Neuronal stem cell (in vitro differentiated cells): Measurements from ENCODE around the gene THEMIS.

Experiments used
- DNase-seq: peaks from one replicate; pipeline ENCODE4 v3.0.0-alpha.2; 2013; ENCODE audit warnings: low spot score
- H2AFZ ChIP-seq: one replicate; pipeline ENCODE4 v1.6.1; 2013; ENCODE audit warnings: mild to moderate bottlenecking, low read length, inconsistent platforms
- H2AK5ac ChIP-seq: 2 replicates; pipeline ENCODE4 v1.6.1; 2013; ENCODE audit warnings: low read depth, mild to moderate bottlenecking, inconsistent platforms, low read length, moderate library complexity, mixed read lengths
- H2BK120ac ChIP-seq: 2 replicates; pipeline ENCODE4 v1.6.1; 2013; ENCODE audit warnings: low read depth, mild to moderate bottlenecking, inconsistent platforms, low read length, moderate library complexity, mixed read lengths
- H2BK12ac ChIP-seq: one replicate; pipeline ENCODE4 v1.6.1; 2013; ENCODE audit warnings: low read length, inconsistent platforms
- H2BK15ac ChIP-seq: 2 replicates; pipeline ENCODE4 v1.6.1; 2013; ENCODE audit warnings: mild to moderate bottlenecking, low read length, inconsistent platforms, mixed read lengths
- H2BK5ac ChIP-seq: one replicate; pipeline ENCODE4 v1.6.1; 2013; ENCODE audit warnings: inconsistent platforms, mild to moderate bottlenecking, low read length, moderate library complexity
- H3K14ac ChIP-seq: one replicate; pipeline ENCODE4 v1.6.1; 2013; ENCODE audit warnings: low read length, inconsistent platforms
- H3K18ac ChIP-seq: 2 replicates; pipeline ENCODE4 v1.6.1; 2013; ENCODE audit warnings: low read length, inconsistent platforms
- H3K23ac ChIP-seq: 2 replicates; pipeline ENCODE4 v1.6.1; 2013; ENCODE audit warnings: low read depth, mild to moderate bottlenecking, mixed read lengths, low read length, inconsistent platforms; ENCODE audit not compliant: poor library complexity
- H3K27ac ChIP-seq: replicated peaks from 3 replicates; pipeline ENCODE4 v1.5.1; 2013; ENCODE audit warnings: low read length, inconsistent platforms
- H3K27me3 ChIP-seq, 3 experiments: 2 replicates each; pipeline ENCODE4 v1.6.1; 2013; ENCODE audit warnings: low read length in 3 of 3, mild to moderate bottlenecking in 2 of 3, inconsistent platforms in 1 of 3, low read depth in 1 of 3, mixed read lengths in 1 of 3, moderate library complexity in 1 of 3; ENCODE audit not compliant: control insufficient read depth in 3 of 3, insufficient read depth in 3 of 3
- H3K36me3 ChIP-seq, 2 donors: replicated peaks in 1 of 2; 2 replicates each; pipeline ENCODE4 v1.6.1; 2013; ENCODE audit warnings: low read length in 2 of 2; ENCODE audit not compliant: control insufficient read depth in 2 of 2, insufficient read depth in 2 of 2
- H3K4ac ChIP-seq: 2 replicates; pipeline ENCODE4 v1.6.1; 2013; ENCODE audit warnings: inconsistent platforms, mild to moderate bottlenecking, low read length, moderate library complexity
- H3K4me1 ChIP-seq, 2 donors: 1 replicate in 1 of 2; 2 replicates in 1 of 2; pipeline ENCODE4 v1.6.1; 2013; ENCODE audit warnings: low read length in 2 of 2, low read depth in 1 of 2; ENCODE audit not compliant: control insufficient read depth in 2 of 2, insufficient read depth in 1 of 2
- H3K4me2 ChIP-seq: one replicate; pipeline ENCODE4 v1.6.1; 2013; ENCODE audit warnings: mild to moderate bottlenecking, low read length, inconsistent platforms; ENCODE audit not compliant: insufficient read depth, poor library complexity, severe bottlenecking
- H3K4me3 ChIP-seq, 2 donors: 2 replicates each; pipeline ENCODE4 v1.5.1; 2013; ENCODE audit warnings: low read length in 2 of 2, mild to moderate bottlenecking in 2 of 2, inconsistent platforms in 1 of 2, moderate library complexity in 1 of 2
- H3K79me1 ChIP-seq: one replicate; pipeline ENCODE4 v1.6.1; 2013; ENCODE audit warnings: low read depth, mild to moderate bottlenecking, inconsistent platforms, low read length, moderate library complexity
- H3K9ac ChIP-seq: one replicate; pipeline ENCODE4 v1.6.1; 2013; ENCODE audit warnings: mild to moderate bottlenecking, low read depth, low read length, inconsistent platforms; ENCODE audit not compliant: poor library complexity
- H3K9me3 ChIP-seq, 2 donors: replicated peaks in 1 of 2; 2 replicates each; pipeline versions ENCODE3 to v1.6.1; 2013; ENCODE audit warnings: low read length in 2 of 2, mild to moderate bottlenecking in 2 of 2, inconsistent platforms in 1 of 2, low read depth in 1 of 2, mixed read lengths in 1 of 2, moderate library complexity in 1 of 2; ENCODE audit not compliant: control insufficient read depth in 2 of 2, insufficient read depth in 1 of 2
- H4K8ac ChIP-seq: one replicate; pipeline ENCODE4 v1.6.1; 2013; ENCODE audit warnings: low read depth, mild to moderate bottlenecking, inconsistent platforms, low read length, moderate library complexity
- H4K91ac ChIP-seq: one replicate; pipeline ENCODE4 v1.6.1; 2013; ENCODE audit warnings: low read length, low read depth, mild to moderate bottlenecking, inconsistent platforms; ENCODE audit not compliant: poor library complexity
- WGBS, 2 donors: extraction: QIAGEN DNeasy Blood & Tissue Kit; methylation state at CpG; one replicate each; pipeline ENCODE4 v1.1.7; 2013; ENCODE audit warnings: missing lambda C conversion rate in 2 of 2, mixed read lengths in 1 of 2; ENCODE audit not compliant: insufficient read length in 2 of 2, insufficient replicate concordance in 1 of 2; ENCODE audit errors: extremely low coverage in 2 of 2; 5-methylcytosine and 5-hydroxymethylcytosine counted together

The THEMIS gene

DNA sequence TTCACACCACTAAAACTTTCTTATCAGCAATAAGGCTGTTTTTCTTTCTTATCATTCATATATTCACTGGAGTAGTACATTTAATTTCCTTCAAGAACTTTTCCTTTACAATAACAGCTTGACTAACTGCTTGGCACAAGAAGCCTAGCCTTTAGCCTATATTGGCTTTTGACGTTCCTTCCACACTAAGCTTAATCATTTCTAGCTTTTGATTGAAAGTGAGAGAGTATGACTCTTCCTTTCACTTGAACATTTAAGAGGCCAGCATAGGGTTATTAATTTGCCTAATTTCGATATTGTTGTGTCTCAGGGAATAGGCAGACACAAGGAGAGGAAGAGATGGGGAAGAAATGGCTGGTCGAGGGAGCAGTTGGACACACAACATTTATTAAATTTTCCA, 23.6 kb downstream of the THEMIS start:
- Histone ChIP-seq H4K8ac (no peak overlapping the region), H3K23ac (no peak overlapping the region), H3K4me1 (no peaks in the 10 kb centered on the region), H4K91ac (no peak overlapping the region), H3K4me3 (no peak overlapping the region), H3K9ac (no peak overlapping the region), H3K27me3 (no peaks in the 10 kb centered on the region), H2BK15ac (no peak overlapping the region), H3K36me3 (no peaks in the 10 kb centered on the region), H3K4me2 (no peak overlapping the region), H3K4ac (no peak overlapping the region), H2BK120ac (no peak overlapping the region), H3K18ac (no peak overlapping the region), H2AFZ (no peak overlapping the region), H2AK5ac (no peak overlapping the region), H2BK12ac (no peak overlapping the region), H3K27ac (no peak overlapping the region), H3K9me3 (no peaks in the 10 kb centered on the region), H2BK5ac (no peak overlapping the region), H3K79me1 (no peaks in the 10 kb centered on the region), H3K14ac (no peak overlapping the region)
- WGBS, 2 donors, result no CpG with 5 or more reads among the region's 3 CpGs
- DNase-seq, result no peak

DNA sequence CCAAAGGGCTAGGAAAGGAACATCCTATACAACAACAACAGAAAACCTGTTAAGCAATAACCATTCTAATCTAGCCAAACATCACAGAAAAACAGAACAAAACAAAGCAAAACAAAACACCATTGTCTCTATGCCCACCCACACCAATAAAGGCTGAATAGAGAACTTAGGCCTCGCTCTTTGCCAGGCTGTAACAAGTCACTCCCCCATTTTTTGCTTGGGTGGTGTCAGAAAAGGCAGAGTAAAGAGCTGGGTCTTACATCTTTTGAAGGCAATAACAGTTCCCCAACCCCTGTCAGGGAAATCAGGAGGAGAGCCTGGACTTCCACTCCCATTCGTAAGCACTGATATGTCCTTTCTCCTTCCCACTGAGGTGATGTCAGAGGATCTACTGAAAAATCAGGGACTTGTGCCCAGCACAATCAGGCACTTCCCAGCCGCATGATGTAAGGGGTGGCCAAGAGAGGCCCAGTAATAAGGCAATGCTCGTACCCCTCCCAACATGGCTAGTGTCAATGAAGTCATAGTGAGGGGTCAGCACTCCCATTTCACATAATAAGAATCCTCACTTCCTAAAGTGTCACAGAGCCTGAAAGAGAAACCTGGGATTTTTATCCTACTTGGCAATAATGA, 31.0 kb downstream of the THEMIS start:
- Histone ChIP-seq H3K36me3 (no peaks in the 10 kb centered on the region), H3K9ac (no peak overlapping the region), H2BK120ac (no peak overlapping the region), H2BK15ac (no peak overlapping the region), H3K14ac (no peak overlapping the region), H4K91ac (no peak overlapping the region), H3K4me1 (peaks cover 2 to 4% of the 10 kb centered on the region in 2 donors), H2BK12ac (no peak overlapping the region), H3K23ac (no peak overlapping the region), H2BK5ac (no peak overlapping the region), H3K27ac (no peak overlapping the region), H3K4ac (no peak overlapping the region), H3K79me1 (no peaks in the 10 kb centered on the region), H3K4me2 (no peak overlapping the region), H3K27me3 (no peaks in the 10 kb centered on the region), H4K8ac (no peak overlapping the region), H3K9me3 (no peaks in the 10 kb centered on the region), H3K4me3 (no peak overlapping the region), H2AK5ac (no peak overlapping the region), H3K18ac (no peak overlapping the region), H2AFZ (peak overlapping the region; percentile 44)
- no peak for DNase-seq
- no CpG with 5 or more reads among the region's 4 CpGs for WGBS, 2 donors

DNA sequence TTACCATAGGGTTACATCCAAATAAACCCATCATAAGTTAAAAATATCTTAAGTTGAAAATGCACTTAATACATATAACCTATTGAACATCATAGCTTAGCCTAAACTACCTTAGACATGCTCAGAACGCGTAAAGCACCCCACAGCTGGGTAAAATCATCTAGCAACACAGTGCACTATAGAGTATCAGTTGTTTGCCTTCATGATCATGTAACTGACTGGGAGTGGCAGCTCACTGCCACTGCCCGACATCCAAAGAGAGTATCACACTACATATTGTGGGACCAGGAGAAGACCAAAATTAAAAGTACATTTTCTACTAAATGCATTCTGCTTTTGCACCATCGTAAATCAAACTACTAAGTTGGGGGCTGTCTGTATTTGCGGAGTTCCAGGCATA, 31.7 kb downstream of the THEMIS start:
- no peak for DNase-seq
- Histone ChIP-seq H4K8ac (no peak overlapping the region), H3K27me3 (no peaks in the 10 kb centered on the region), H3K79me1 (no peaks in the 10 kb centered on the region), H3K4me1 (peaks cover 2 to 4% of the 10 kb centered on the region in 2 donors), H3K18ac (no peak overlapping the region), H2AFZ (no peak overlapping the region), H3K9me3 (no peaks in the 10 kb centered on the region), H3K9ac (no peak overlapping the region), H2BK120ac (no peak overlapping the region), H3K4me2 (no peak overlapping the region), H2AK5ac (no peak overlapping the region), H2BK15ac (no peak overlapping the region), H4K91ac (no peak overlapping the region), H2BK12ac (no peak overlapping the region), H3K27ac (no peak overlapping the region), H3K23ac (no peak overlapping the region), H3K14ac (no peak overlapping the region), H2BK5ac (no peak overlapping the region), H3K4me3 (no peak overlapping the region), H3K4ac (no peak overlapping the region), H3K36me3 (no peaks in the 10 kb centered on the region)
- no CpG with 5 or more reads among the region's 5 CpGs for WGBS, 2 donors

DNA sequence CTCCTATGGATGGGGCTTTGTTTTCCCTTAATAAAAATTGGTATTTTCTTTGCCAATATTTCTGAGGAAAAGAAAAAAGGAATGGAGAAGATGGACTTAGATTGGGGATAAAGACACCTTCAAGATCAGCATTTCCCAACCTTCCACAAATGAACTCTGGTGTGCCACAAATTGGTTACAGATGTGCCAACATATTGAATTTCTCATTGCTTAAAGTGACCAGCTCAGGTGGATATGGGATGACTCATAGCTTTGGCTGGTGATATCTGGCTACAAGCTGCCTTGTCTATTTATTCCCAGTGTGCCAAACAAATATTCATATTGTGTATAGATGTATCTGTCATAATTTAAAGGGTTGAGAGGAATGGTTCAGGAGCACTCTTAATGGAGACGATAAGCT, 32.5 kb downstream of the THEMIS start:
- Histone ChIP-seq H3K23ac (no peak overlapping the region), H2BK5ac (no peak overlapping the region), H2BK15ac (no peak overlapping the region), H3K4me1 (peaks cover 2 to 4% of the 10 kb centered on the region in 2 donors), H3K9me3 (no peaks in the 10 kb centered on the region), H3K36me3 (no peaks in the 10 kb centered on the region), H3K79me1 (no peaks in the 10 kb centered on the region), H3K4me2 (no peak overlapping the region), H3K4ac (no peak overlapping the region), H2BK12ac (no peak overlapping the region), H3K27ac (no peak overlapping the region), H2BK120ac (no peak overlapping the region), H3K14ac (no peak overlapping the region), H4K8ac (no peak overlapping the region), H3K27me3 (no peaks in the 10 kb centered on the region), H4K91ac (no peak overlapping the region), H2AFZ (no peak overlapping the region), H3K18ac (no peak overlapping the region), H2AK5ac (no peak overlapping the region), H3K4me3 (no peak overlapping the region), H3K9ac (no peak overlapping the region)
- DNase-seq, result no peak
- no CpG with 5 or more reads among the region's 1 CpG for WGBS, 2 donors
